GM10266 (cell line): ENCODE results near the gene P2RY13.

Source experiments
- DNase-seq: peaks from one replicate; pipeline ENCODE4 v3.0.0; 2012; ENCODE audit errors: extremely low spot score
- TF ChIP-seq, protein P1 (sequence below): IDR thresholded peaks from 2 replicates; pipeline ENCODE4 v1.5.1; 2012; ENCODE audit warnings: mild to moderate bottlenecking, low read depth; ENCODE audit not compliant: control insufficient read depth, insufficient read depth; ENCODE audit errors: missing control alignments

Gene P2RY13

DNA sequence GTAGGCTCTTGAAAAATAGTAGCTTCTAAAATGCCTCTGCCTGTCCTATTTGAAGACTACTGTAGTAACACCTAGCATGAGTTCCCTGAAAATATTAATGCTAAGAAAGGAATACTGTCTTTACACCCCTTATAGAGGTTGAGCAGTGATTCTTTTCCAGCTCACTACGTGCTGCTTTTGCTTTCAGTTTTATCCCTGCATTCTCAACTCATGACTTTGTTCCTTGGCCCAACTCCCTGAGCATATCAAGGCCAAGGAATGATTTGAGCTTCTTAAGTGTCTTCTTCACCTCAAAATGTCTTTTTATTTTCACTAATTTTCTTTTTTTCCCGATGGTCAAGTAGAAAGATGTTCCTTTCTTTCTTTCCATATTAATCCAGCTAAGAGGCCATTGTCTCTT is 16.5 kb upstream of the P2RY13 start:
- TF ChIP-seq, protein P1, sequence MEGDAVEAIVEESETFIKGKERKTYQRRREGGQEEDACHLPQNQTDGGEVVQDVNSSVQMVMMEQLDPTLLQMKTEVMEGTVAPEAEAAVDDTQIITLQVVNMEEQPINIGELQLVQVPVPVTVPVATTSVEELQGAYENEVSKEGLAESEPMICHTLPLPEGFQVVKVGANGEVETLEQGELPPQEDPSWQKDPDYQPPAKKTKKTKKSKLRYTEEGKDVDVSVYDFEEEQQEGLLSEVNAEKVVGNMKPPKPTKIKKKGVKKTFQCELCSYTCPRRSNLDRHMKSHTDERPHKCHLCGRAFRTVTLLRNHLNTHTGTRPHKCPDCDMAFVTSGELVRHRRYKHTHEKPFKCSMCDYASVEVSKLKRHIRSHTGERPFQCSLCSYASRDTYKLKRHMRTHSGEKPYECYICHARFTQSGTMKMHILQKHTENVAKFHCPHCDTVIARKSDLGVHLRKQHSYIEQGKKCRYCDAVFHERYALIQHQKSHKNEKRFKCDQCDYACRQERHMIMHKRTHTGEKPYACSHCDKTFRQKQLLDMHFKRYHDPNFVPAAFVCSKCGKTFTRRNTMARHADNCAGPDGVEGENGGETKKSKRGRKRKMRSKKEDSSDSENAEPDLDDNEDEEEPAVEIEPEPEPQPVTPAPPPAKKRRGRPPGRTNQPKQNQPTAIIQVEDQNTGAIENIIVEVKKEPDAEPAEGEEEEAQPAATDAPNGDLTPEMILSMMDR: no peak
- DNase-seq: no peak

DNA sequence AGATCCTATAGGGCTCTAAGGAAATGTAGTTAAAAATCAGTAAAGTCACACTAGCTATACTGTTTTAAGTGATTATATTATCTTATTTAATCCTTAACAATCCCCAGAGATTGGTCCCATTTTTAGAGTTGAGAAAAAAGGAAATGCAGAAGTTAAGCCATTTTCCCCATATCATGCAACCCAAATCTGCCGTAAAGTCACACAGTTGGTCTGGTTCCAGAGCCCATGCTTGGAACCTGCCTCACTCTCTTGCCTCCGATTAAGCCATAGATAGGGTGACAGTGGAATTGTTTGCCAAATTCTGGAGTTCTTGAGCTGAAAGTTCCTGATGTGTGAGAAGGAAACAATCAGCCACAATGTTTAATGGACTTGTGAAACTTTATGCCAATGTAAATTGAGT is 2.3 kb upstream of the P2RY13 start:
- DNase-seq: no peak

DNA sequence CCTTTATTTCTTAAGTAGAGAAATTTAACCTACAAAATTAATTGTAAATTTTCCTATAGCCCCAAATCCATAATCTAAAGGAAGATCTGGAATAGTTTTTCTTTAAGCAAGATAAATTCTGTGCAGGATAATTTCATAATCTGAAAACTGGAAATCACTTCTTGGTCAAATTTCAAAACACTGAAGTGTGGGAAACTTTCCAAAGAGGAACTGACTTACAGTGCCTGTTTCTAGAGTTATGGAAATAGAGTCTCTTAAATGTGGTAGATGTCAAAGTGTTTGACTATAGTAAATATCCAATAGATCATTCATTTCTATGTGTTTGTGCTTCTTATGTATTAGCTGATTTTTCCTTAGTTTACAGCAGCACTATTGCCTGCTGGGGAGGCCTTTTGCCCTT is 1.6 kb upstream of the P2RY13 start:
- TF ChIP-seq, protein P1: no peak
- no peak for DNase-seq

More for the DNA sequence above, 2.3 kb upstream of the P2RY13 start:
- TF ChIP-seq, protein P1: no peak

DNA sequence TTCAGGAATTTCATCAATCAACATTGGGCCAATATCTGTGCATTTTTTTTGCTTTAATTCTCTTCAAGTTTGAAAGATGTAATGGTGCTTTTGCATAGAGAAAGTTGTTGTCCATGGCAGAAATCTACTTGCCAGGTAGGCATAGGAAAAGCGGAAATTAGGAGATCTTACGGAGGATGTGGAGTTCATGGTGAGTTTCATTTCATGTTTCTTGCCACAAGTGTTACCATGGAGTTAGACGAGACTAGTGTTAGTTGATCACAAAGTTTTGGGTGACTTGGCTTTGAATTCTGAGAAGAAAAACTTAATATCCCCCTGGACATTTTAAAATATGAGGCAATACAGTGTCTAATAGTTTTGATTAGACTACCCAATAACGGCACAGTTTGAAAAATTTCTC is 1.0 kb upstream of the P2RY13 start:
- no peak for DNase-seq
- TF ChIP-seq, protein P1: no peak

DNA sequence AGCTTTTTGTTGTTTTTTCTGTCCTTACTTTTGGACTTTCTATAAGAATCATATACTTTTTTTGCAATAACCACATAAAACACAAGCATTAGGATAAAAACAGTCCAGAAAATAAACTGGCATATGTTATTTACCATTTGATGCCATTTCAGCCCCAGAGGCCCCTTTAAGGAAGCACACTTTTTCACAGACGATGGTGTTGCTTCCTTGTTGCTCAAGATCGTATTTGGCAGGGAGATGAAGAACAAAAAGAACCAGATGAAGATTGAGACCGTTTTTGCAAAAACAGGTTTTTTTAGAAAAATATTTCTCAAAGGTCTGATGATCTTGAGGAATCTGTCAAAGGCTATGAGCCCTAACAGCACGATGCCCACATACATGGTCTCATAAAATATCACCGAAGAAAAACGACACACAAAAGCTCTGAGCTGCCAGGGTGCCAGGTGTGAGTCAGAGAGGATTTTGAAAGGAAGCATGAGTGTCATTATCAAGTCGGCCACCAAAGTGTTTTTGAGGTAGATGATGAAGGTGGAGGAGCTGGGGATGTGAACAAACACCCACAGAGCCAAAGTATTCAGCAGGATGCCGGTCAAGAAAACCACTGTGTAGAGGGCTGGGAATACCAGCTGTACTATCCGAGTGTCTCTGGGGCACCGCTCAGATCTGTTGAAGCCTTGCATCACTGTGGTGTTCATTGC is 902 bp downstream of the P2RY13 start:
- DNase-seq: no peak
- TF ChIP-seq, protein P1: no peak

DNA sequence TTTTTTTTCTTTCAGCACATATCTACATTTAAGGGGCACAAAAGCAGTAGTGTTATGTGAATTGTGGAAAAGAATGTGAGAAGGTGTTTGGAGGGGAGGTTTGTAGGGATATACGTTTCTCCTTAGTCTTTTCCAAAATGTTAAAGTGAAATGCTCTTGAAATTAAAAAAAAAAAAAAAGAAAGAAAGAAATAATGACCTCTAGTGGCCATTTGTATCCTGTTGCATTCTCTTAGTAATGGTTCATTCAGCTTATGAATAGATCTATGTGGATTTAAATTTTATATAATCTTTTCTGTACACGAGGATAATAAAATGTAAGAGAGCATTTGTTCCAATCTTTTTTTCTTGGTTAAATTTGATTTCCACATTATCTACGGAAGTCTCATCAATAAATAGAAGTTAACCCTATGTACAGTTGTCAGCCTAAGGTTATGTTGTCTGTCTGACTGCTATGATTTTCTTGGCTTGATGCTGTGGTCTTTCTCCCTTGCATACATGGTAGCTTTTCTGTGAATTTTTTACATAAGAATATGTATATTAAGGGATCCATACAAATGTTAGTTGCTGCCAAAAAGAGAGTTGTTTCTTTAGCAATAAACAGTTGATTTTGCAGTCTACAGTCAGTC is 1.7 kb downstream of the P2RY13 start:
- TF ChIP-seq, protein P1: peak; percentile 48
- peak; percentile 16 for DNase-seq

DNA sequence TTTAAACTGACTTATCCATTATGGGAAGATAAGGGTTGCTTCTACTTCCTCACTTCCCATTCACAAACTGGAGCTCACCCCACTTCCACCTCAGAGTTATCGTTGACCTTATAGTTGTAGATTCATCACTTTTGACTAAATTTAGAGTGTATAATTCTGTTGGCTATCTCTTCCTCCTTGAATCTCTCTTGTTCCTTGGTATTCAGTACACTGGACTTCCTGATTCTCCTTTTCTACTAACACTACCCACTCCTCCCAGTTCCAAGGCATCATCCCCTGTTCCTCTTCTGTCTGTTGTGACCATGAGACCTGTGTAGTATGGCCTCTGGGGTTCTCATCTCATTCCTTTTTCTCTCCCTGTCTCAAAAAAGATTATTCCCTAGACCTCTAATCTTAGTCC is 6.8 kb downstream of the P2RY13 start:
- no peak for DNase-seq
- TF ChIP-seq, protein P1: no peak
